GM10248 (cell line): ENCODE measurements around the gene VPS33B.

ENCODE experiments used
- CTCF ChIA-PET: fragments of 300-600 bp; sonication (Branson Sonifier 250); formaldehyde crosslinking; extraction: SDS; loops from one replicate; lab custom pipeline; 2021; ENCODE audit warnings: antibody characterized with exemption; lab: Yijun Ruan, JAX
- POLR2A ChIA-PET: fragments of 350-650 bp; sonication (Branson Sonifier 250); formaldehyde crosslinking; extraction: SDS; loops from one replicate; lab custom pipeline; 2020; ENCODE audit warnings: antibody characterized with exemption; lab: Yijun Ruan, JAX
- DNase-seq: peaks from one replicate; pipeline ENCODE4 v3.0.0; 2012; ENCODE audit errors: extremely low spot score
- CTCF ChIP-seq: IDR thresholded peaks from 2 replicates; pipeline ENCODE4 v1.5.1; 2012; ENCODE audit warnings: mild to moderate bottlenecking, low read depth; ENCODE audit errors: extremely low read depth, missing control alignments, control extremely low read depth

Gene VPS33B

GRCh38 chr15:90989040-90989768 is 33.2 kb downstream of the VPS33B start:
- CTCF ChIA-PET, result interaction anchor here (1.2 to 1.7 kb wide), 4 partner anchors 10 to 56 kb away, joined by 3 to 5 read pairs (median 4); partner anchors contain the start of gene HDDC3
- DNase-seq, result no peak
- POLR2A ChIA-PET, result interaction anchor here (0.5 kb wide), 1 partner anchor 9 kb away, joined by 3 read pairs; no protein-coding TSS in a partner anchor
- TF ChIP-seq CTCF, result no peak

GRCh38 chr15:90988296-90988695 is 34.1 kb downstream of the VPS33B start:
- ChIA-PET CTCF (interaction anchor here (0.9 to 12.5 kb wide), 4 partner anchors 30 to 57 kb away, joined by 3 to 169 read pairs (median 4); partner anchors contain the start of genes HDDC3 and RCCD1), POLR2A (no interaction called here)
- no peak for TF ChIP-seq CTCF
- no peak for DNase-seq

- POLR2A ChIA-PET, result no interaction called here
- DNase-seq, result no peak
- CTCF ChIA-PET, result interaction anchor here (0.9 to 12.5 kb wide), 5 partner anchors 29 to 57 kb away, joined by 3 to 169 read pairs (median 3); partner anchors contain the start of genes HDDC3 and RCCD1
- TF ChIP-seq CTCF, result no peak
These were observed 34.7 kb downstream of the VPS33B start for GRCh38 chr15:90987561-90988141.

GRCh38 chr15:90986790-90987507 is 35.4 kb downstream of the VPS33B start:
- TF ChIP-seq CTCF, result no peak
- CTCF ChIA-PET, result interaction anchor here (0.8 to 12.5 kb wide), 6 partner anchors 16 to 55 kb away, joined by 3 to 169 read pairs (median 4); partner anchors contain the start of genes HDDC3 and RCCD1
- POLR2A ChIA-PET, result no interaction called here
- DNase-seq, result peak; percentile 38

GRCh38 chr15:90982135-90982534 is 40.3 kb downstream of the VPS33B start:
- DNase-seq, result no peak
- no peak for TF ChIP-seq CTCF
- ChIA-PET CTCF (interaction anchor here (1.1 to 12.5 kb wide), 7 partner anchors 12 to 51 kb away, joined by 3 to 169 read pairs (median 18); partner anchors contain the start of genes HDDC3, PRC1 and RCCD1), POLR2A (no interaction called here)

GRCh38 chr15:90981681-90982080 is 40.7 kb downstream of the VPS33B start:
- DNase-seq, result no peak
- CTCF ChIA-PET, result interaction anchor here (1.0 to 12.5 kb wide), 9 partner anchors 12 to 74 kb away, joined by 3 to 169 read pairs (median 4); partner anchors contain the start of genes HDDC3 and RCCD1
- TF ChIP-seq CTCF, result no peak
- POLR2A ChIA-PET, result no interaction called here
